ENCODE measurements around the gene MAPK9.

MAPK9 gene

DNA sequence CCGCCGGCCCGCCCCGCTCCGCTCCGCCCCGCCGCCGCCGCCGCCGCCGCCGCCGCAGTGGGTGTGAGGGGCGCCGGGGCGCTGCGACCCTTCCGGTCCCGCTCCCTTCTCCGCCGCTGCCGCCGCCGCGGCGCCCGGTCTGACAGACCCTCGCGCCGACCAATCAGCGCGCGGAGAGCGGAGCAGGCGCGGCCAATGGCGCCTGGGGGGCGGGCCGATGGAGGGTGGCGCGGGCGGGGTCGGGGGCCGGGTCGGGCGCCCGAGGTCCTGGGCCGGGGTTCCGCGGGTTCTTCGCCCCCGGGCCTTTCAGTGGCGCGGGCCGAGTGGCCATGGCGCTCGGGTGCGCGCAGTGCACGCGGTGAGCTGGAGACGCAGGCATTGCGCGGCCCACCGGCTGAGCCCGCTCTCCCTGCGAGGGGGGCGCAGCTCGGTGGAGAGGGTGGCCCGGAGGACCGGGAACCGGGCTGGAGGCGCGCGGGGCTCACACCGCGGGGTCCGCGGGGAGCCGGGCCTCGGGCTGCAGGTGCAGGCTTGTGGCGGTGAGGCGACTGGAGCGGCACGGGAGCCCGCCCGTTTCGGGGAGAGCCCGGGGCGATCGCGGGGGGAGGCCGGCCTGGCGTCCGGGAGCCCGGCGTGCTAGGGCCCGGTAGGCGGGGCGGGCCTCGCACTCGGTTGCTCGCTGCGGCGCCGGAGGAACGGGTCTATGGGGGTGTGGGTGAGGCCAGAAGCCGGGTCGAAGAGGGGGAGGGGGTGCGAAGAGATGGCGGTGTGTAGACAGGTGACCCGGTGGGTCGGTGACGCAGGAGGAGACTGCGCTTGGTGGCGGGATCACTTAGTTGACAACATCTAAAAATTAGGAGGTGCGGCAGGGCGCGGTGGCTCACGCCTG is at the start of gene MAPK9:
TSS of gene MAPK9 (minus strand) at position 141 of the 889 bp plus-strand sequence. CDS start 11,522 bp downstream, outside the sequence.
- Histone ChIP-seq H3K36me3 (ENCODE audit: control insufficient read depth, insufficient read depth, low read length) (no peaks in the 10 kb centered on the region), H3K4me3 (ENCODE audit: low read depth, low read length) (peak within 1 kb of the TSS; percentile 80), H3K4me1 (ENCODE audit: control insufficient read depth, insufficient read depth, low read length) (peaks cover 9% of the 10 kb centered on the region), H3K9ac (ENCODE audit: low read depth, low read length) (peak within 1 kb of the TSS; percentile 62), H3K27me3 (ENCODE audit: control insufficient read depth, insufficient read depth, low read length) (no peaks in the 10 kb centered on the region), H3K9me3 (ENCODE audit: control insufficient read depth, insufficient read depth, low read length) (no peaks in the 10 kb centered on the region)

DNA sequence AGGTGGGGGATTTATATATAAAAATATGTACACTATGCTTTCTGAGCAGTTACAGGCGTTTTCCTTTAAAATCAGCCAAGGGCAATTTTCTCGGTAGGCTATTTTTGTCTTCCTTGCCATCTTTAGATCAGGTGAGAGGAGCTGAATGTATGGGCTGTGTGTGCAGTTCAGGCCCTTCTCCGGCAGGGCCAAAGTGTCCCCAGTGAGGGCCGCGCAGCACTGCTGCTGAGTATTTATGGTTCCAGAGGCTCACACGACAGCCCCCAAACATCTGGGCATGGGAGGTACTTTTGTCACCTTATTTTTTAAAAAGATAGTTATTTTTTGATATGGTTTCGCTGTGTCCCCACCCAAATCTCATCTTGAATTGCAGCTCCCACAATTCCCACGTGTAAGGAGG is 49.7 kb upstream of the MAPK9 start:
- Histone ChIP-seq H3K27me3 (ENCODE audit: control insufficient read depth, insufficient read depth, low read length) (no peaks in the 10 kb centered on the region), H3K9me3 (ENCODE audit: control insufficient read depth, insufficient read depth, low read length) (no peaks in the 10 kb centered on the region), H3K4me3 (ENCODE audit: low read depth, low read length) (no peak overlapping the region), H3K36me3 (ENCODE audit: control insufficient read depth, insufficient read depth, low read length) (peaks cover 28% of the 10 kb centered on the region), H3K9ac (ENCODE audit: low read depth, low read length) (no peak overlapping the region), H3K4me1 (ENCODE audit: control insufficient read depth, insufficient read depth, low read length) (peaks cover 37% of the 10 kb centered on the region)

DNA sequence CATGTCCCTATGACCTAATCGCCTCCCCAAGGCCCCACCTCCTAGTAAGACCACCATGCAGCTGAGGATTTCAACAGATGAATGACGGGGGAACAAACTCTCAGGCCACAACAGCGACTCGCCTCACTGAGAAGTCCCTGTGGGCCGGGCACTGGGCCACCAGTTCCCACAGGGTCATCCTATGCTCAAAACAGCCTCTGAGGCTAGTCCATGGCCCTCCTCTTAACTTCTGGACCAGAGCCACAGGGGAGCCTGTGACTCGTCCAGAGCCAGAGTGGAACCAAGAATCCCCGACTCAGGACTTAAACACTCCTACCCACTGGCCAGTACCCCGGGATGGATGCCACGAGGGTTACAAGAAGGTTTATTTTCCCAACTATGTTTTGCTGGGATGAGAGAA is 49.0 kb upstream of the MAPK9 start:
- peaks cover 34% of the 10 kb centered on the region for H3K4me1 ChIP-seq (ENCODE audit: control insufficient read depth, insufficient read depth, low read length)
- peaks cover 33% of the 10 kb centered on the region for H3K36me3 ChIP-seq (ENCODE audit: control insufficient read depth, insufficient read depth, low read length)
- H3K27me3 ChIP-seq (ENCODE audit: control insufficient read depth, insufficient read depth, low read length): no peaks in the 10 kb centered on the region
- no peak overlapping the region for H3K9ac ChIP-seq (ENCODE audit: low read depth, low read length)
- no peaks in the 10 kb centered on the region for H3K9me3 ChIP-seq (ENCODE audit: control insufficient read depth, insufficient read depth, low read length)
- H3K4me3 ChIP-seq (ENCODE audit: low read depth, low read length): no peak overlapping the region

DNA sequence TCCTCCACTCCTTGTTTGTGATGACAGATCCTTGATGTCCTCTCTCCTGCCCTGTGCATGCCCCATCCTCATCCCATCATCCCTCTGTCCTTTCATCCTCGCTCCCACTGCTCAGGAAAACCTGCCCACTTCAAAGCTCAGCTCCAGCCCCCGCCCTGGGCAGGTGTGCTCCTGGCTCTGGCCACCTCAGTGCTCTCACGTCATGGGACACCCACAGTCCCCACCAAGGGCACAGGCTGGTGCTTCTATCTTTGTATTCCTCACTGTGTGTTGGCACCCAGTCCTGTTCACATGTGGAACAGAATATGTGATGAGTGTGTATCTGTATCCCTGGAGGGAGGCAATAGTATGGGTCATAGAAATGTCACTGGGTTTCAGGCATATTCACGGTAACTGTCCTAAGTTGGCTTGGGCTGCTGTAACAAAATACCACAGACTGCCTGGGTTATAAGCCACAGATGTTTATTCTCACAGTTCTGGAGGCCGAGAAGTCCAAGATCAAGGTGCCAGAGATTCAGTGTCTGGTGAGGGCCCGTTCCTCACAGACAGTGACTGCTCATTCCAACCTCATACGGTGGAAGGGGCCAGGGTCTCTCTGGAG is 47.8 kb upstream of the MAPK9 start:
- Histone ChIP-seq H3K9ac (ENCODE audit: low read depth, low read length) (no peak overlapping the region), H3K27me3 (ENCODE audit: control insufficient read depth, insufficient read depth, low read length) (no peaks in the 10 kb centered on the region), H3K36me3 (ENCODE audit: control insufficient read depth, insufficient read depth, low read length) (peaks cover 45% of the 10 kb centered on the region), H3K4me3 (ENCODE audit: low read depth, low read length) (no peak overlapping the region), H3K9me3 (ENCODE audit: control insufficient read depth, insufficient read depth, low read length) (no peaks in the 10 kb centered on the region), H3K4me1 (ENCODE audit: control insufficient read depth, insufficient read depth, low read length) (peaks cover 23% of the 10 kb centered on the region)

DNA sequence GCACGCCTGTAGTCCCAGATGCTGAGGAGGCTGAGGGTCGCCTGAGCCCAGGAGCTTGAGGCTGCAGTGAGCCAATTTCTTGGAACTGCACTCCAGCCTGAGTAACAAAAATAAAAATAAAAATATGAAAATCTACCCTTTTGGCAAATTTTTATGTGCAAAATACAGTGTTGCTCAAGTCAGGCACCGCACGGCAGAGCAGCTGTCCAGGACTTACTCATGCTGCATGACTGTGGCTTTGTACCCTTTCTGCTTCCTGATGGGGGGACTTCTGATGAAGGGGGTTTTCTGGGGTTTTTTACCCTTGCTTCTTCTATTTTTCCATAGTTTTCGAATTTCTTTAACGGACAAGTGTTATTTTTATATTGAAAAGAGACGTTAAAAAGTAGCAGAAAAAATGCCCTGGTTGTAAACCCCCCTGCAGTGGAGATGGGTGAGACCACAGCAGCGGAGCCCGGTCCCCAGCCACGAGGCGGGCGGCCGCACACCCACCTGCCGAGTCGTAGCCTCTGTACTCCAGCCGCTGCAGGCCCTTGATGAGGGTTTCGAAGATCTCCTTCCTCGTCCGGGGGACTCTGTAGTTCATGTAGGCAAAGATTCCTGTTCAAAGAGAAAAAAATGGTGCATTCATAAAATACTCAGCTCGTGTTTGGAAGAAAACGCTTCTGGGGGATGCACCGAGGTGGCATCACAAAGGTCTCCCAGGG is 46.3 kb upstream of the MAPK9 start:
- peaks cover 12% of the 10 kb centered on the region for H3K4me1 ChIP-seq (ENCODE audit: control insufficient read depth, insufficient read depth, low read length)
- H3K9me3 ChIP-seq (ENCODE audit: control insufficient read depth, insufficient read depth, low read length): no peaks in the 10 kb centered on the region
- no peak overlapping the region for H3K9ac ChIP-seq (ENCODE audit: low read depth, low read length)
- H3K27me3 ChIP-seq (ENCODE audit: control insufficient read depth, insufficient read depth, low read length): no peaks in the 10 kb centered on the region
- no peak overlapping the region for H3K4me3 ChIP-seq (ENCODE audit: low read depth, low read length)
- peaks cover 57% of the 10 kb centered on the region for H3K36me3 ChIP-seq (ENCODE audit: control insufficient read depth, insufficient read depth, low read length)

DNA sequence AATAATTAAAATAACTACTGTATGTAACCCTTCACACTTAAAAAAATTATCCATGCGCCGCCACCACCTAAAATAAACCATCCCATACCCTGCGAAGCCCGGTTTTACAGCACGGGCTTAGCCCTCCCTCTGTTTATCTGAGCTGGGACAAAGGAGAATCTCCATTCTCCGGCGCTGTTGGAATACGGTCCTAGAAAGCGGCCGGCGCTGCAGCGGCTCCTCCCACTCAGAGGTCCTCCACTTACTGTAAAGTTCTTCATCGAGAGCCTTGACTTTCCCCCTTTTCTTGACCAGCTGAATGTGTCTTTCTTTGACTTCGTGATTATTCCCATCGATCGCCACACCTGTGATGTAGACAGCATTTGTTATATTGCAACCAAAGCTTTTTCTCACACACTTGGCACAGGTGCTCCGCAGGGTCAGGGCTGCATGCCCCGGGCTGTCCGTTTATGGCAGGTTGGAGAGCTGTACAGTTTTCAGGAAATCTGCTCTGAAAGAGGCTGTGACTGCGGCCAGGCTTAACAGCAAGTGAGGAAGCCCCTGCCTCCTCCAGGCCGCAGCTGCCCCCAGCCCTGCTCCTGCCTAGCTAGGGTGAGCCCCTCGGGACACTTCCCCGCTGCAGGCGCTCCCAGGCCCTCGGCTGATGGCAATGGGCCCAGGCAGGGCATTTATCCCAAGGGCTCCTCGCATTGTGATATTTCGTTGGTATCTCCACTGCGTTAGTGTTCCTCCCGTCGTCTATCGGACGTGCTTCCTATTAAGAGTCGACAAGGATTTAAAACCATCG is 44.5 kb upstream of the MAPK9 start:
- Histone ChIP-seq H3K9ac (ENCODE audit: low read depth, low read length) (no peak overlapping the region), H3K9me3 (ENCODE audit: control insufficient read depth, insufficient read depth, low read length) (no peaks in the 10 kb centered on the region), H3K4me1 (ENCODE audit: control insufficient read depth, insufficient read depth, low read length) (peaks cover 7% of the 10 kb centered on the region), H3K27me3 (ENCODE audit: control insufficient read depth, insufficient read depth, low read length) (no peaks in the 10 kb centered on the region), H3K36me3 (ENCODE audit: control insufficient read depth, insufficient read depth, low read length) (peaks cover 55% of the 10 kb centered on the region), H3K4me3 (ENCODE audit: low read depth, low read length) (no peak overlapping the region)

DNA sequence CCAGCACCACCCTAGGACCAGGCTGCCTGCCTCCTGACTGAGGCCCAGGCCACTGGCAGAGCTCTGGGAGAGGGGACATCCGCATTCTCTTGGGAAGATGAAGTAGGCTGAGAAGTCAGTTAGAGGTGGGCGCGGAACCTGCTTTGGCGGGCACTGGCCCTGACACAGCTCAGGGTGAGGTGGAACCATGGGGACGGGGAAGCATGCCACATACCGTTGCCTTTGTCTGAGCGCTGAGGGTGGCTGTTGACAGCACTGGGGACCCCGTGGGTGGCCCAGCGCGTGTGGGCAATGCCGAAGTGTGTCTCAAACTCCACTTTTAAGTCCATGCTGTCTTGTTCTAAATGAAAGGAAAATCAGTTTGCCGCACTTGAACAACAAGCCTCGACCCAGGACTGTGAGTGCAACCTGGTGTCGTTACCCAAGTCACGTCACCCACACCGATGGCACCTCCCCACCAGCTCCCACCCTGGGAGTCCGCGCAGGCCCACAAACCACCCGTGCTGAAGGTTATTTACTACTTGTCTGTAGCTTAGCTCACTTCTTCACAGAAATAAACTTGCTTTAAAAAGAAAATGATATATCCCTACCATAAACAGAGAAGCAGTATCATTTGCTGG is 43.8 kb upstream of the MAPK9 start:
- Histone ChIP-seq H3K4me3 (ENCODE audit: low read depth, low read length) (no peak overlapping the region), H3K36me3 (ENCODE audit: control insufficient read depth, insufficient read depth, low read length) (peaks cover 58% of the 10 kb centered on the region), H3K27me3 (ENCODE audit: control insufficient read depth, insufficient read depth, low read length) (no peaks in the 10 kb centered on the region), H3K4me1 (ENCODE audit: control insufficient read depth, insufficient read depth, low read length) (peaks cover 11% of the 10 kb centered on the region), H3K9me3 (ENCODE audit: control insufficient read depth, insufficient read depth, low read length) (no peaks in the 10 kb centered on the region), H3K9ac (ENCODE audit: low read depth, low read length) (no peak overlapping the region)

DNA sequence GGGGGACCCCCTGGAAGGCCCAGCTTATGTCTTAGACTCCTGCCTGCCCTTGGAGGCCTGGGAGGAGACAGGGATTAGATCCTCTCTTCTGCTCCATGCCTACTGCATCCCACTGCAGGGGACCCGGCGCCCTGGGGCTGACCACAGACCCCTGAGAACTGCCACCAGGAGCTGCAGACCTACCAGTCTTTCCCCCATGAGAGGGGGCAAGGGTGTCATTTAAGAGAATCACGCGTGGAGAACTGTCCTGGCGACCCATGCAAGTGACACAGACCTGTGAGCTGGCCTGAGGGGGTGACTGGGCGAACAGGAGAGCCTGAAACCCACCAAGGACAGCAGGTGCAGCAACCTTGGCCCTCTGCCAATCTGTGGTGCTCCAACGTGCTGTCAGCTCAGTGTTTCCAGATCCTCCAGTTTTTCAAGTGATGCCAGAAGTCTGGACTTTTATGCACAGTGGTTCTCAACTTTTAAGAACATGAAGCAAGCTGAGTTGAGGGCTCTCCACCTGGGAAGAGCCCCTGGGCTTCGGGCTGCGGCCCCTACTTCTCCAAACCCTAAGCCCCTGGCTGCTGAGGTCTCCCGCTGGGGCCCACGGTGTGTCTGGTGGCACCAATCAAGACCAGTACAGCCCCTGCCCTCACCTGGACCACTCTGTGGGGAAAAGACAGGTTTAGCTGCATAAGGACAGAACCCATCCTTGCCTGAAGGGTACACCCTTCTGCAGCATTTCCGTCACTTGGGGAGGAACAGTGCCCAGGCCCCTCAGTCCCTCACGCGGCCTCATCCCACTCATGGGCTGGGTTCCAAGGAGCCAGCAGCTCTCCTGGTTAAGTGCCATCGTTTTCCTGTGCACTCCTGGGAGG is 43.1 kb upstream of the MAPK9 start:
- Histone ChIP-seq H3K36me3 (ENCODE audit: control insufficient read depth, insufficient read depth, low read length) (peaks cover 64% of the 10 kb centered on the region), H3K4me1 (ENCODE audit: control insufficient read depth, insufficient read depth, low read length) (peaks cover 12% of the 10 kb centered on the region), H3K27me3 (ENCODE audit: control insufficient read depth, insufficient read depth, low read length) (no peaks in the 10 kb centered on the region), H3K9me3 (ENCODE audit: control insufficient read depth, insufficient read depth, low read length) (no peaks in the 10 kb centered on the region), H3K4me3 (ENCODE audit: low read depth, low read length) (no peak overlapping the region), H3K9ac (ENCODE audit: low read depth, low read length) (no peak overlapping the region)

DNA sequence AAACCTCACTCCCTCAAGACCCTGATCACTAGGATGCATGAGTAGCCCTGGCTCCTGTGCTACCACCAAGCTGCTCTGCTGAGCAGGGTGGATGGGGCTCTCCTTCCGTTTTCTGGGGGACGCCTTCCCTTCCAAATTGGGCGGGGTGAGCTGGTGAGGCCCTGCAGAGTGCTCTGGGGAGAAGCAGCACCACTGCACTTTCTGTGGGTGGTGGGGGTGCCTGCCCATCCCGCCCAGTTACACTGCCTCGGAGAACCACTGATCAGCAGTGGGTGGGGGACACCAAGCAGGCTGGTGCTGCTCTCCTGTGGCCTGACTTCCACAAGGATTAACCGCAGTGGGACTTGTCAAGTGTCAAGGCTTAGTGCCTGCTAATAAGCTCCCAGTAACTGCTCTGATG is 42.3 kb upstream of the MAPK9 start:
- no peaks in the 10 kb centered on the region for H3K27me3 ChIP-seq (ENCODE audit: control insufficient read depth, insufficient read depth, low read length)

DNA sequence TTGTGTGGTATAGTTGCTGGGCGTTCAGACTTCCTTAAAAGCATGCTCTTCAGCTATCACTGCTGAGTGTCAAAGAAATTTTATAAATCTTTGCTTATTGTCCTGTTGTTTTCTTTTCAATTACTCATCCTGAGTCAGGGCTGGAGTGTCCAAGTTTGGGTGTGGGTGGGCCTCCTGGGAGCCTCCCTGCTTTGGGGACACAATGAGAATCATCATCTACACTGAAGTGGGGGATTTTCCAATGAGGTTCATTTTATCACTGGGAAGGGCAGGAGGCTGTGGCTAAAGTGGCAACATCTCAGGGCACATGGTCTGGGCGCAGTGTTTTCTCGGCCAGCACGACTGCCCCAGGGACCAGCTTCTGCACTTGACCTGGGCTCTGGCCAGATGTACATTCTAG is 41.8 kb upstream of the MAPK9 start:
- Histone ChIP-seq H3K36me3 (ENCODE audit: control insufficient read depth, insufficient read depth, low read length) (peaks cover 69% of the 10 kb centered on the region), H3K27me3 (ENCODE audit: control insufficient read depth, insufficient read depth, low read length) (no peaks in the 10 kb centered on the region)

More for the DNA sequence above, 42.3 kb upstream of the MAPK9 start:
- H3K9ac ChIP-seq (ENCODE audit: low read depth, low read length): no peak overlapping the region
- H3K9me3 ChIP-seq (ENCODE audit: control insufficient read depth, insufficient read depth, low read length): no peaks in the 10 kb centered on the region
- peaks cover 12% of the 10 kb centered on the region for H3K4me1 ChIP-seq (ENCODE audit: control insufficient read depth, insufficient read depth, low read length)
- peaks cover 67% of the 10 kb centered on the region for H3K36me3 ChIP-seq (ENCODE audit: control insufficient read depth, insufficient read depth, low read length)
- H3K4me3 ChIP-seq (ENCODE audit: low read depth, low read length): no peak overlapping the region

More for the DNA sequence above, 41.8 kb upstream of the MAPK9 start:
- H3K4me3 ChIP-seq (ENCODE audit: low read depth, low read length): no peak overlapping the region
- no peaks in the 10 kb centered on the region for H3K9me3 ChIP-seq (ENCODE audit: control insufficient read depth, insufficient read depth, low read length)
- H3K9ac ChIP-seq (ENCODE audit: low read depth, low read length): no peak overlapping the region
- peaks cover 12% of the 10 kb centered on the region for H3K4me1 ChIP-seq (ENCODE audit: control insufficient read depth, insufficient read depth, low read length)
